Vagina (tissue), 2 donors: Measurements from ENCODE around the gene ANKRD11.

Source experiments
- CTCF ChIP-seq, 3 experiments: fragments of 450-650 bp in 2 of 3; fragments of 200-600 bp in 1 of 3; sonication (generic) in 1 of 3; IDR thresholded peaks; one replicate each; pipeline ENCODE4 v1.5.1; 2017 to 2019; ENCODE audit warnings: antibody characterized with exemption in 3 of 3, mild to moderate bottlenecking in 2 of 3, moderate library complexity in 2 of 3
- POLR2AphosphoS5 ChIP-seq, 2 donors: sonication (generic); formaldehyde crosslinking; IDR thresholded peaks; one replicate each; pipeline ENCODE4 v1.9.0; 2017; ENCODE audit warnings: antibody characterized with exemption in 2 of 2, mild to moderate bottlenecking in 2 of 2, low read depth in 1 of 2; ENCODE audit not compliant: insufficient read depth in 1 of 2

DNA sequence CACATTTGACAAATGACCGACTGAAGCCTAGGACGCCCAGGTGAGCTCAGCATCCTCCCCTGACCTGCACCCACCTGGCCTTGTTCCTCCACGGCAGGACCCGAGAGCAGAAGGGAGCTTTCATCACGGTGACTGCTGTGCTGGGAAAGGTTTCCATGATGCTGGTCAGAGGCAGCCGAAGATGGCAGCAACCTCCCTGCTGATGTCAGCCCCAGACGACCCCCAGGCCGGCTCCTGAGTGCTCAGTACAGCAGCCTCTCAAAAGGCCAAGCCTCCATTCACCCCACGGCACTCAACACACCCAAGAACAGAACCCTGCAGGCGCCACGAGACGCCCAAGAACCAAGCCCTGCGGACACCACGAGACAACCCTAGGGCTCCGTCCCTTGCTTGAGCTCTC lies 119.8 kb downstream of the ANKRD11 start:
- TF ChIP-seq POLR2AphosphoS5 (IDR thresholded peaks at IDR 0.05; ENCODE audit: insufficient read depth in 1 of 2, low read depth in 1 of 2) = no peak
- no peak for TF ChIP-seq CTCF (IDR thresholded peaks at IDR 0.05)
